Measurements from ENCODE around the gene YIPF1.
"Not testable (repeated sequence)": the region's sequence is repeated elsewhere in the genome, so short reads cannot be mapped to it uniquely, and the experiment has no call there.

The YIPF1 gene

DNA sequence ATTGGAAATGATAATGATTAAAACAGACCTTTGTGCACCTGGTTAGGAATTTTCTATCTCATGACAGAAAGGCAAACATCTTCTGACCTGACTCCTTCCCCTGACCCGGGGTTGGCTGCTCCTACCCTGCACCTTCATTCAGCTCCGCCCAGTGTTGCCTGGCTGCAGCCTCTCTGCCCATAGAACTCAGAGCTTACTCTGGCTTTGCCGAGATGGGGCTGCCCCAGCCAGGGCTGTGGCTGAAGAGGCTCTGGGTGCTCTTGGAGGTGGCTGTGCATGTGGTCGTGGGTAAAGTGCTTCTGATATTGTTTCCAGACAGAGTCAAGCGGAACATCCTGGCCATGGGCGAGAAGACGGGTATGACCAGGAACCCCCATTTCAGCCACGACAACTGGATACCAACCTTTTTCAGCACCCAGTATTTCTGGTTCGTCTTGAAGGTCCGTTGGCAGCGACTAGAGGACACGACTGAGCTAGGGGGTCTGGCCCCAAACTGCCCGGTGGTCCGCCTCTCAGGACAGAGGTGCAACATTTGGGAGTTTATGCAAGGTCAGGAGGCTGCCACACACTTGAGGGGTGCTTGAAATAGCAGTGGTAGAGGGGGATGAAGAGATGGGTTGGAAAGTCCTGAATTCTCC is 4.5 kb upstream of the YIPF1 start, which contains the start of gene DIO1:
TSS of gene DIO1 (plus strand) at position 189 of the 638 bp plus-strand sequence. CDS start at position 213, 24 bp downstream.
- DNase-seq: no peak

DNA sequence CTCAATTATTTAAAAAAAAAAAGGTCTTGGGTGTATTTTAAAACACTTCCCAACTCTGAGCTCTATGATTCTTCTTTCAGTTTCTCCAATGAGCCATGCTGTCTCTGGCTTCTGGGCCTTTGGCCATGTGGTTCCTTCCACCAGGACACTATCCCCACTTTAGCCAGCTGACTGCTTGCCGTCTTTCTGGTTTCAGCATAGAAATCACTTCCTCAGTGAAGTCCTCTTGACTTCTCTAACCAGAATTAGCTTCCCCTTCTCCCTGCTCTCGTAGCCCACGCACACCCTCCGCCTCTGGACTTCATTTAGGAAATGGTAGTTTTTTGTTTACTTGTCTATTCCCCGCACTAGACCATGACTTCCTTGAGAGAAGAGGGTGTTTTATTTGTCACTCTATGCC is 3.3 kb upstream of the YIPF1 start:
- no peak for DNase-seq

DNA sequence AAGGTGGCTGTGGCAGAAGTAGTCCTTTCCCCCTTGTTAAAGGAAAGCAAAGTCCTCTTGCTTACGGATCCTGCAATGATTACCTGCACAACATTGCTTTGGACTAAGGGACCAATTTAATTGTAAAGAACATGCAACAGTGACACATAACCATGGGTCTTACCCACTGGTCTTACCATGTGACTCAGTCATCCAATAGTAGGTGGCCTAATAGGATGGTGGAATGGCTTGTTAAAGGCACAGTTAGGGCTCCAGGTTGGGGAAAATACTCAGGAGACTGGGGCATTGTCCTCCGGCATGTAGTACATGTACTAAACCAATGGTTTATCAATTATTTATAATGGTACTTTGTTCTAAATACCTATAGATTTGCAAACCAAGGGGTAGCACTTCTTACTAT is 2.1 kb upstream of the YIPF1 start:
- no peak for DNase-seq

DNA sequence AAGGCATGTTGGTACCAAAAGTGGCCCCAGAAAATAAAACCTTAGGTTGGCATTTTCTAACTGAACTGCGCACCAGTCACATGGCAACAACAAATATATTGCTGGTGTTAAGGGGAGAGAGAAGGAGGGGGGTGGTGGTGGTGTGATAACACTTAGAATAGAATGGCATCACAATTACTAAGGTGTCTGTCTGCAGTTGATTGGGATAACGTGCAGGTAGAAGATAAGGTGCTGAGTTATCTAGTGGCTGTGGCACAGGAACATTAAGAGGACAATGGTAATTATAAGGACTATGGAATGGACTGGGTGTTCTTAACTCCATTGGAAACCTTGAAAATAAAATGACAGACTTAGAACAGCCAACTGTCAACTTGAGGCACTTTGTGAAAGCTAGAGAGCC is 1.4 kb upstream of the YIPF1 start:
- no peak for DNase-seq

DNA sequence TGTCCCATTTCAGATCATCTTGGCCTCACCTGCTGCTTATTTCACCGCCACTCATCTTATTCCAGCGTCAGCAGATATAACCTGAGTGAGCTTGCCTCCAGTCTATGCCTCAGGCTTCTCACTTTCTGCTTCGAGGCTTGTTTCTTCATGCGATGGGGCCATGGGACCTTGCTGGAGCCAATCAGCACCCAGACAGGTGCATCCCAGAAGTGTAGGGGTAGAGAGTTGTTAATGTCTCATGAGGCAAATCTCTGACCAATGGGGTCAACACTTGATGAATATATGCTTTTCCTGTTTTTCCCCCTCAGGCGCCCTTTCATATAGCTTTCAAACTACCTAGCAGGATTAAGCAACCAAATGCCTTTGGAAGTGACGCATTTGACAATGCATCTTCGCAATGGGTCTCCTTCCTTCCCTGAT is 935 bp upstream of the YIPF1 start:
- no peak for DNase-seq

DNA sequence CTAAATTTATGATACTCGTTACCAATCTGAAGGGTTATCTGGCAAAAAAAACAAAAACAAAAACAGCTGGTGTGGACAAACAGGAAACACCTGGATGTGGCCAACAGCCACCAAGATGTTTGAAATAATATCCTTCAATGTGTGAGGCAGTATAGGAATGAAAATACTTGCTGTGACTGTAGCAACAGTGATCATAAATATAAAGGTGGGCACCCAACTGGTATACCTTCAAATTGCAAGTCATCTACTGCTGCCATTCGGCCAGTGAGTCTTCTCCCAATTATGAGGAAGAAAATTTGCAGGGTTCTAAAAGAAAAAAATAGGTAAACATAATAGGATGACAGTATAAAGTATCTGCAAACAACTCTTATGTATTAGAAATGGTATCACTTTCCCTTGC is 916 bp downstream of the YIPF1 start:
- DNase-seq: no peak

DNA sequence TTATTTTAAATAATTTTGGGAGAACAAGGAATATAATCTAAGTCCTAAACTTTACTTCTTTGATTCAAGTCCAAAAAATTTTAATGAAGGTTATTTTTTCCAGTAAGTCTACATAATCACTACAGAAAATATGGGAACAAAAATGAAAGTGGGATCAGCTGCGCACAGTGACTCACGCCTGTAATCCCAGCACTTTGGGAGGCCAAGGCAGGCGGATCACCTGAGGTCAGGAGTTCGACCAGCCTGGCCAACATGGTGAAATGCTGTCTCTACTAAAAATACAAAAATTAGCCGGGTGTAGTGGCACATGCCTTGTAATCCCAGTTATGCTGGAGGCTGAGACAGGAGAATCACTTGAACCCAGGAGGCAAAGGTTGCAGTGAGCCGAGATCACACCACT is 6.0 kb downstream of the YIPF1 start:
- not testable (repeated sequence) for DNase-seq

DNA sequence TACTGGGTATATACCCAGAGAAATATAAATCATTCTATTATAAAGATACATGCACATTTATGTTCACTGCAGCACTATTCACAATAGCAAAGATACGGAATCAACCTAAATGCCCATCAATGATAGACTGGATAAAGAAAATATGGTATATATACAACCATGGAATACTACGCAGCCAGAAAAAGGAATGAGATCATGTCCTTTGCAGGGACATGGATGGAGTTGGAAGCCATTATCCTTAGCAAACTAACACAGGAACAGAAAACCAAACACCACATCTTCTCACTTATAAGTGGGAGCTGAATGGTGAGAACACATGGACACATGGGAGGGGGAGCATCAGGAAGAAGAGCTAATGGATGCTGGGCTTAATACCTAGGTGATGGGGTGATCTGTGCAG is 7.7 kb downstream of the YIPF1 start:
- DNase-seq: not testable (repeated sequence)

DNA sequence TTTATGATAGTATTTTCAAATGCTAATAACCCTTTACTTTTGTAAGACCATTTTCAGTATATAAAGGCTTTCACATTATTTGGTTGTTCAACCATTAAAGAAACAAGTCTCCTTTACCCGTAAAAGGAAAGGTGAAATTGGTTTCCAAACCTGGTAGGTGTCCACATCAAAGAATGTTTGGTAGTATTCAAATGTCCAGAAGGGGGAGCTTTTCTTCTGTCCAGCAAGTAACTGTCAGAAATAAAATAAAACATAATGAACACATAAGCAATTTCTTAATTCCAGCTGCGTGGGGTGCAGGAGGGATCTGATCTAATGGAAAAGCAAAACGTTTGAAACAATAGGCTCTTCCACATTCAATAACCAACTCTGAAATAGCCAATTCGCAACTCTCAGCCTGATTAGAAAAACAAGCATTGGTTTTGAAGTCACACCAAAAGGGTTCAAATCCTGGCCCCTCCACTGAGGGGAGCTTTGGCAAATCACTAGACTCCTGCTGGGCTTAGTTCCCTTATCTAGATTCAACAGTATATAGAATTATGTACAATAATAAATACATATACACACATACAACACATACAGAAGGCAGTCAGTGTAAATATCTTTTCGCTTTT is 11.0 kb downstream of the YIPF1 start:
- DNase-seq: no peak

DNA sequence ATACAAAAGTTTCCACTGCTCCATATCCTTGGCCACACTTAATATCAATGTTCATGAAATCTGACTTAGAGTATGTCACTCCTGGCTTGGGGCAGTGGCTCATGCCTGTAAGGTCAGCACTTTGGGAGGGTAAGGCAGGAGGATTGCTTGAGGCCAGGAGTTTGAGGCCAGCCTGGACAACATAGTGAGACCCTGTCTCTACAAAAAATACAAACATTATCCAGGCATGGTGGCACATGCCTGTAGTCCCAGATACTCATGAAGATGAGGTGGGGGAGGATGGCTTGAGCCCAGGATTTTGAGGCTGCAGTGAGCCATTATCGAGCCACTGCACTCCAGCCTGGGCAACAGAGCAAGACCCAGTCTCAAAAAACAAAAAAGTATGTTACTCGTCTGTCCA is 14.4 kb downstream of the YIPF1 start:
- not testable (repeated sequence) for DNase-seq

DNA sequence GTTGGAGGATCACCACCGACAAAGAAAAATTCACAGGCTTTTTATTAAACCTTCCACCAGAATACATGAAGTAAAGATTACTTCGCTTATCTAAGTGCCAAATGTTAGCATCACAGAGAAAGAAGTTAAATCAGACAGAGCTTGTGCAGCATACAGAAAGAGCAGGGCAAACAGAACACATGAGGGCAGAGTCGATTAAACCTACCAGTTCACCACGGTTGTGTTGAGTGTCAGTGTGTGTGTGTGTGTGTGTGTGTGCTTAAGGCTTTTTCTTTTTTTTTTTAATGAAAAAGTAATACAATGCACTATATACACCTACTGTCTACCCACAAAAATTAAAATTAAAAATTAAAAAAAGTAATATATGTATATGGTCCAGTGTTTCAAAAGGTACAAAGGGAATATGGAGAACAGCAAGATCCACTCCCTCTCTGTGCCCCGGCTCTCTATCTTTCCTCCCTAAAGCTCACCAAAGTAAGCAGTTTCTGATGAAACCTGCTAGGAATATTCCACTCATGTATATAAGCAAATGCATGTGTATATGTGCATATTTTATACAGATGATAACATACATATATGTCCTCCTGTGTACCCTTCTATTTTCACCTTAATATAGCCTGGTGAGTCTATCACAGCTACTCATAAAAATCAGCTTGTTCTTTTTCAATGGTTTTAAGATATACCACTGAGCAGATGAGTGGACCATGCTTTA is 17.7 kb downstream of the YIPF1 start:
- no peak for DNase-seq

DNA sequence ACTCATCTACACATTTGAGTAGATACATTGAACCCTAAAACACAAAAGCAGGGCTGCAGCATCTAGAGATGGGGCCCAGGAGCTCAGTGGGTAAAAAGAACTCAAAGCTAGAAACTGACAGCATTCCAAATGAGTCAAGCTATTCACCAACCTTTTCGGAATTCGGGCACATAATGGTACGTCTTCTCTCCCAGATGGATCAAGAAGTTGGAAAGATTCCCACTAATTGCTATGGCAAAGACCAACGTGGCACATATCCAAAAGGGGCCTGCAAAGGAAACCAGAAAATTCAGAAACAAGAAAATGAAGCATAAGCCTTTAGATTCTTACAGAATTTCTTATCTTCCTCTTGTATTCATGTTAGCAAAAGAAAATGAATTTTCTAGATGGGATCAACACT is 18.4 kb downstream of the YIPF1 start:
- no peak for DNase-seq

DNA sequence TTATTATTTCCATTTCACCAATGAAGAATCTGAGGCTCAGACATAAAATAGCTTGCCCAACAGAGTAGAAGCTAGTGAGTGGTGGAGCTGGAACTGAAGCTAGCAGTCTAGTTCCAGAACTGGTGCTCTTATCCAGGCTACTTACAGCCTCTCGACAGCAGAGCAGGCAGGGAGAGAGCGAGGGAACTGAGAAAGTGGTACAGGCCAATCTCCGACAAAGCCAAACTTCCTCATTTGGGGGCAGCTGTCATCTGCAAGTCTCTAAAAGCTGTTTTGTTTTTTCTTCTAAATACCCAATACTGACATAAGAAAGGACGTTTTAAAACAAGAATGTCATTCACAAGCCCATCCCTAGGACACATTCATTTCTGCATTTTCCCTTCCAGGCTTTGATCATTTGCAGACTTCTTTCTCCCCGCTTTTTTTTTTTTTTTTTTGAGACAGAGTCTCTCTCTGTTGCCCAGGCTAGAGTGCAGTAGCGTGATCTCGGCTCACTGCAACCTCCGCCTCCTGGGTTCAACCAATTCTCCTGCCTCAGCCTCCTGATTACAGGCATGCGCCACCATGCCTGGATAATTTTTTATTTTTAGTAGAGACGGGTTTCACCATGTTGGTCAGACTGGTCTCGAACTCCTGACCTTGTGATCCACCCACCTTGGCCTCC is 20.0 kb downstream of the YIPF1 start:
- no peak for DNase-seq

DNA sequence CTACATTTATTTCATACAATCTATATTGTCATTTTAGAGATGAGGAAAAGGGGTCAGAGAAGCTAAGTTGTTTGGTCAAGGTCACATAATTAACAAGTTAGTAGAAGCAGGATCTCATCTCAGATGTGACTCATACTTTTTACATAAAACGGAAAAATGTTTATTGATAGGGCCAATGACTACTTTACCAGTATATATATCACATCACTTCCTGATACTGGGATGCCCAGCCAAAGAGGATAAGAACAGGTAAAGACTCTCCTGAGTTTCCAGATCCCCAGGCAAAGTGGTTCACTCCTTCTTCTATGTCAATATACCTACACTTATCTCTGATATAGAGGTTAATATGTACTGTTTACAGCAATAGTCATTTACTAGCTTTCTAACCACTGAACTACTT is 21.0 kb downstream of the YIPF1 start:
- DNase-seq: no peak

DNA sequence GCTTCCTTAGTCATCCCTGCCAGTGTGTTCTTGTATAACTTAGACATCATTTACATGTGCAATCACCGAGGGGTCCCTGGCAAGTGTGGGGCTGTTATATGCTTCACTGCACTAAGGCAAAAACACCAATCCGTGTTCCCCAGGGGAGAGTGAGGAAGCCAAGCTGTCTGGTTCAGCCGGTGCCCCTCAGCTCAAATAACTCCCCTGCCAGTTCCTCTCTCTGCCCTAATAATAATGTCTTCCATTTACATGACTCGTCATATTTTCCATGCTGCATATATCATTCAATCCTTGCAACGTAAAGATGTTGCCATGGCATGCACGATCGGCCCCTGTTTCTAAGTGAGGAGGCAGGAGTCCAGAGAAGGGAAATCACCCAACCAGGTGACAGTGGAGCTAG is 27.1 kb downstream of the YIPF1 start:
- DNase-seq: no peak

DNA sequence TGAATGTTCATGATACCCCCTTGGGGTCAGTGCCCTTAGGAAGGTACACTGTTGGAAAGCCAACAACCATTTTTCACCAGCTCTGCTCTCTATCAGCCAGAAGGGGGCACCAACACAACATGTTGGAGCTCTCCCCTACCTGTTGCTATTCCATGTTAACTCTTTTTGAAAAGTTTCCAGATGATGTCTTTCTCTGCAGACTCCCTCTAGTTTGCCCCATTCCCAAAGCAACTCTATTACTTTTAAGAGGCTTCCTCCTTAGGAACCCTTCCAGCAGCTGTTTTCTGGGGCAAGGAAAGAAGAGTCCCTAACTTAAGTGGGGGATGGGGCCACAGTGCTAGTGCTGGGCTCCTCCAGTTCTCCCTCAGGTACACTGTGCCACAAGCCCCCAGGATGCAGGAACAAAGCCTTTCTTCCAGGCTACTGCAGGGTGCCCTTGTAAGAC is 28.6 kb downstream of the YIPF1 start:
- DNase-seq: peak; percentile 17

DNA sequence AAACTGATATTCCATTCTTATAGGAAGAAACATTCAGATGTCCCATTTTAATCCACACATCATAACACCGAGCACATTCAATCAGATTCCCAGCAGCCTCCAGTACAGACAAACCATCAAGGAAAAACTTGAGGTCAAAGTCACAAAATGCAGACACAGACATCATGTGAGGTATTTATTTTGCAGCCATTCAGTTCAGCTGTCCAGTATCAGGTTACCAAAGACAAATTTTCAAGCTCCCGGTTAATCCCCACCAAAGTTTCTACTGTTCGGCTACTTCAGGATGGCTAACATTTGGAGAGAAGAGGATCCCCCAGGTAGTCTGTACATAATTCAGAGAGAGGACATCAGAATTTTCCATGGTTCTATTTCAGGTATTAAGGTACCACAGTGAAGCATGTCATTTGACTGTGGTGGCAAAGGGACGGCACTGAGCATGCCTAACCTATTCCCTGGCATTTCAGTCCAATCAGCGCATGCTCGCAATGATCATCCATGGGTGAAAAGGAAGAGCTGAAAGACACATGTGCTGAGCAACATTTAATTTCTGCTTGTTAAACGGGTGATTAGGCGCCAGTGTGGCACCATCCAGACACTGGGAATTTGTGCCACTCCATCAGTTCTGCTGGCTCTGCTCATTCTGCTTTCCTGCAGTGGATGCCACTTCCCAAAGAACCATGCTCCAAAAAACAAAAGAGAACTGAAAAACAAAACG is 37.9 kb downstream of the YIPF1 start:
- DNase-seq: no peak

DNA sequence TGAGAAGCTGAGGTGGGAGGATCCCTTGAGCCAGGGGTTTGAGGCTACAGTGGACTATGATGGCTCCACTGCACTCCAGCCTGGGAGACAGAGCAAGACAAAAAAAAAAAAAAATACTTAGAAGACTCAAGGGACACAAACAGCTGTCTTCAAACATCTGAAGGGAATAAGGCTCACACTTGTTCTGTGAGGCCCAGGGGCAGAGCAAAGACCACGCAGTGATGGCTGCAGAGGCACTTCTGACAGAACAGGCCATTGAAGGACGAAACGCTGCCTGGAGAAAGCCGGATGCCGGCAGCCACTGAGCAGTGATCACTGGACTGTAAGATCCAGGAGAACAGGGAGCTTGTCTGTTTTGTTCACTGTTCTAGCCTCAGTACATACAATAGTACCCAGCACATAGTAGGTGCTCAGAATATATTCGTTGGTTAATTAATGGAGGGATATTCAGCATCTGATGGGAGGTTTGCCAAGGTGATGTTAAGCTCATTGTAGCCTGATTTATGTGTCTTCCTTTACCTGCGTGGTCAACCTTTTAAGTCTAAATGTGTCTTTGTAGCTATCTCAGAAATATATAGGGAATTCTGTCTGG is 39.4 kb downstream of the YIPF1 start:
- no peak for DNase-seq

DNA sequence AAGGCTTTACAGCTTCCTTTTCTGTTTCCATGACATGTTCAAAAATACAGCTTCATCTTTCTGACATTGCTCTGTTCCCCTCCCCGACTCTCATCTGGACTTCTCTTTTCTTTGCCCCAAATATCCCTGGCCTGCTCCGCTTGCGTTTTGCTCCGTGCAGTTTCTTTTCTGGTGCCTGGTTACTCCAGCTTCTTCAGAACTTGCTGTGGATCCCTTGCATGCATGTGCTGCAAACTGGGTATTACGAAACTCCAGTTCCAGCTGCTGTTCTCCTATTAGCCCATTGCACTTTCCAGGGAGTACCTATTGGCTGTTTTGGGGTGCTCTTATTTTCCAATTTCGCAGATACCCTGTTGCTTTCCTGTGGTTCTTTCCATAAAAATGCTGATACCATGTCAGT is 41.6 kb downstream of the YIPF1 start:
- no peak for DNase-seq

DNA sequence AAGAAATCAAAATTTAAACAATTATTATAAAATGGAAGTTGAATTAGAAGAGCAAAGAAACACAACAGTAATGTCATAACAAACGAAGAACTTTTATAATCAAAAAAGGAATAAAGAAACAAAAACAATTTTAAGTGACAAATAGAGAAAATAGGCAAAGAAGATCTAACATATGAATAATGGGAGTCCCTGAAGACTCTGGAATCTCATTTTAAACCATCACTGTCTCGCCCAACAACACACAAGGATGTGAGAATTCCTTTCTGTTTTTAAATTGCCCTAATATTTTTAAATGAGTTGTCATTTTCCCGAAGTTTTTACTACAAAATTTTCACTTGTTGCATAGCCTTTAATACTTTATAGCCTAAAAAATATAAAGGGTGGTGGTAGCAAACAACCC is 47.2 kb downstream of the YIPF1 start:
- no peak for DNase-seq

DNA sequence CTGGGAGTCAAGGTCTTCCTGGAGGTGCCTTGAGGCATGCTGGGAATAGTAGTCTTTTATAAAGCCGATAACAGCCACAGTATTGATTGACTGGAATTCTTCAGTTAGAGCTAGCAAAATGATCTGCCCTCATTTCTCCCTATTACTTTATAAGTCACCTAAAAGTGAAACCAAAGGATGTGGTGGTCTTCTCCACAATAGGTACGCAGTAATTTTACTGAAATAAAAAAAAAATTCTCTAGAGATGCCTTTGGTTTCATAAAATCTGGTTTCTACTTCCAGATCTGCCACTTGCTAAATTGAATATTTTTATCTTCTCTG is 51.0 kb downstream of the YIPF1 start:
- DNase-seq: no peak

DNA sequence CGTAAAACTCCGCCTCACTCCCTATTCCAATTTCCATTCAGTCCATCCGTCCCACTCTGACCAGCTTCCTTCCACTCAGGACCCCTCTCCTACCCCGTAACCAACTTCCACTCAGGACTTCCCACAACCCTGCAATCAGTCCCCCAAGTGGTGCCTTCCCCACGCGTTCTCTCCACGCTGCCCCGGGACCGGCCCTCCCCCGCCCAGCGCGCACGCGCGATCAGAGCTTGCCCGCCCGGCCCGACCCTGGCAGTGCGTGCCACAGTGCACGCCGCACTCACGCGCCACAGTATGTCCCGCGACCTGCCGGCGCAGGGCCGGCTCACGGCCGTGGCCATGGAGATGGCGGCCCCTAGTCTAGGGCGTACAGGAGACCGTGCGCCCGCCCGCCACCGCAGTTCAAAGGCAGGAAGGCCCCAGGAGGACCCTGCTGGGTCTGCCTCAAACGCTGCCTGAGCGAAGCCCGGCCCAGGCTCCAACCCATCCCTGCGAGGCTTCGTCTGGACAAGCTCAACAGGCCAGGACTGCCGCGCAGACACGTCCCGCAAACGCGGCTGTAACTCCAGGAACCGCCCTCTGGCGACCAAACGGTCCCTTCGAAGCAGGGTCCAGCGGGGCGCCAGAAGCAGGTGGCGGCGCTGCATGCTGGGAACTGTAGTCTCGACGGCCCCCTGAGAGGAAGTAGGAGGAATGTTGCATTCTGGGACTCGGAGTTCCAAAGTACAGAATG is 51.5 kb downstream of the YIPF1 start, which contains the start of gene NDC1:
TSS of gene NDC1 (minus strand) at position 373 of the 730 bp plus-strand sequence. CDS start at position 338, 35 bp downstream.
- peak; percentile 89 for DNase-seq

Measured in NCI-H510A (cell line).